ENCODE results near the gene CYP2D6.

GRCh38 chr22:42168476-42168875 is 37.9 kb upstream of the CYP2D6 start:
- TF ChIP-seq EZH2phosphoT487 (IDR thresholded peaks at IDR 0.05; ENCODE audit: insufficient read depth, low read depth) (no peak), EZH2 (IDR thresholded peaks at IDR 0.05; ENCODE audit: insufficient read depth, poor library complexity, severe bottlenecking) (no peak)
